CD8-positive, alpha-beta memory T cell (primary cell): ENCODE data around the gene OPCML. TPM values are rescaled to one million over a fixed set of nuclear protein-coding genes. Genes with fewer than 3 reads are reported as not detected.

Source experiments
- CTCF ChIA-PET: fragments of 350-600 bp; sonication (Branson Sonifier 250); formaldehyde crosslinking; loops from one replicate; lab custom pipeline; 2021; ENCODE audit warnings: antibody characterized with exemption; lab: Charles Lee
- POLR2A ChIA-PET: fragments of 350-600 bp; sonication (Branson Sonifier 250); formaldehyde crosslinking; loops from one replicate; lab custom pipeline; 2021; ENCODE audit warnings: antibody characterized with exemption; lab: Charles Lee
- DNase-seq, 5 donors: peaks; one replicate each; pipeline versions ENCODE4 v3.0.0 to v3.0.0-alpha.2; 2020 to 2022; ENCODE audit warnings: mixed read lengths in 1 of 5
- H3K27ac ChIP-seq: one replicate; pipeline ENCODE4 v1.7.0; 2013; ENCODE audit warnings: low read depth, mild to moderate bottlenecking, low read length, moderate library complexity
- H3K27me3 ChIP-seq: 2 replicates; pipeline ENCODE4 v1.7.0; 2013; ENCODE audit warnings: low read length, mild to moderate bottlenecking; ENCODE audit not compliant: insufficient read depth, poor library complexity, severe bottlenecking
- H3K36me3 ChIP-seq: 2 replicates; pipeline ENCODE4 v1.7.0; 2013; ENCODE audit warnings: mild to moderate bottlenecking, low read length, moderate library complexity; ENCODE audit not compliant: insufficient read depth
- H3K4me1 ChIP-seq: 2 replicates; pipeline ENCODE4 v1.7.0; 2013; ENCODE audit warnings: mild to moderate bottlenecking, low read length, moderate library complexity; ENCODE audit not compliant: insufficient read depth
- H3K4me3 ChIP-seq: 2 replicates; pipeline ENCODE4 v1.7.0; 2013; ENCODE audit warnings: mild to moderate bottlenecking, low read length
- H3K9me3 ChIP-seq: 2 replicates; pipeline ENCODE4 v1.7.0; 2013; ENCODE audit warnings: mild to moderate bottlenecking, low read length
- H3K27ac Mint-ChIP-seq, 8 donors: one replicate each; pipeline ENCODE4 v1.8.0; 2020 to 2021; ENCODE audit warnings: mixed read lengths in 8 of 8, mild to moderate bottlenecking in 6 of 8, inconsistent platforms in 3 of 8, moderate library complexity in 3 of 8
- H3K27me3 Mint-ChIP-seq, 2 donors: one replicate each; pipeline ENCODE4 v1.8.0; 2020 to 2021; ENCODE audit warnings: mixed read lengths in 2 of 2, mild to moderate bottlenecking in 1 of 2, moderate library complexity in 1 of 2
- H3K36me3 Mint-ChIP-seq, 3 donors: one replicate each; pipeline ENCODE4 v1.8.0; 2020 to 2021; ENCODE audit warnings: mixed read lengths in 3 of 3, inconsistent platforms in 1 of 3, mild to moderate bottlenecking in 1 of 3
- H3K4me1 Mint-ChIP-seq, 3 donors: one replicate each; pipeline ENCODE4 v1.8.0; 2020 to 2021; ENCODE audit warnings: mixed read lengths in 3 of 3, inconsistent platforms in 1 of 3, mild to moderate bottlenecking in 1 of 3
- H3K4me3 Mint-ChIP-seq, 7 donors: one replicate each; pipeline ENCODE4 v1.8.0; 2020 to 2021; ENCODE audit warnings: mixed read lengths in 7 of 7, mild to moderate bottlenecking in 6 of 7, moderate library complexity in 4 of 7, inconsistent platforms in 2 of 7
- H3K9me3 Mint-ChIP-seq, 5 donors: one replicate each; pipeline ENCODE4 v1.8.0; 2020 to 2022; ENCODE audit warnings: mixed read lengths in 5 of 5, mild to moderate bottlenecking in 3 of 5, moderate library complexity in 2 of 5, inconsistent platforms in 1 of 5
- polyA plus RNA-seq: library from polyadenylated mRNA; unstranded; fragments of 300-500 nt; fragmentation: Illumina TruSeq; gene quantifications from one replicate; pipeline ENCODE4 v1.2.3, GENCODE V29; 2021
- total RNA-seq, 2 experiments: library from RNA; stranded (reverse); gene quantifications; one replicate each; pipeline ENCODE4 v1.2.3, GENCODE V29; 2021

OPCML gene
- total and polyA plus RNA-seq, 3 experiments from 2014 or later = not detected

- Histone ChIP-seq H3K4me1 (no peaks in the 10 kb centered on the region), H3K36me3 (no peaks in the 10 kb centered on the region), H3K27ac (no peak overlapping the region), H3K9me3 (no peaks in the 10 kb centered on the region), H3K4me3 (no peak overlapping the region), H3K27me3 (no peaks in the 10 kb centered on the region)
- POLR2A ChIA-PET = no interaction called here
- Mint-ChIP-seq H3K27ac (no peak overlapping the region), H3K36me3 (no peaks in the 10 kb centered on the region), H3K9me3 (peaks cover 0 to 2% (median 0%) of the 10 kb centered on the region in 5 donors), H3K4me3 (no peak overlapping the region), H3K27me3 (no peaks in the 10 kb centered on the region), H3K4me1 (no peaks in the 10 kb centered on the region)
- DNase-seq = no peak
- CTCF ChIA-PET = no interaction called here
Observed at GRCh38 chr11:133019545-133020371, 512.5 kb downstream of the OPCML start.

DNA sequence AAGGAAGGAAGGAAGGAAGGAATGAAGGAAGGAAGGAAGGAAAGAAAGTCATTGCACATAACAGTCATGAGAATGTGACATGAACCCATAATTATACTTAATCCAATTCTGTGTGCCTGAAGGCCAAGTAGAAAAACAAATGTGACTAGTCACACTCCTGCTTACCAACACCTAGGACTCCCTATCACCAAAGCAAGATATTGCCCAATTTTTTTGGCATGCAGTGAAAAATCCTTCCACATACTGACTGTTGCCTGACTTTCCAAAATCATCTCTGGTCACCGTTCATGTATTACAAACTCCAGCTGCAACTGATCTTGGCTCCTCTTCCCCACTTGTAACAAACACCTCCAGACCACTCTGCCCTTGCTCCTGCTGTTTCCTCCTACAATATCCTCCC, 516.8 kb downstream of the OPCML start:
- CTCF ChIA-PET = no interaction called here
- POLR2A ChIA-PET = no interaction called here

DNA sequence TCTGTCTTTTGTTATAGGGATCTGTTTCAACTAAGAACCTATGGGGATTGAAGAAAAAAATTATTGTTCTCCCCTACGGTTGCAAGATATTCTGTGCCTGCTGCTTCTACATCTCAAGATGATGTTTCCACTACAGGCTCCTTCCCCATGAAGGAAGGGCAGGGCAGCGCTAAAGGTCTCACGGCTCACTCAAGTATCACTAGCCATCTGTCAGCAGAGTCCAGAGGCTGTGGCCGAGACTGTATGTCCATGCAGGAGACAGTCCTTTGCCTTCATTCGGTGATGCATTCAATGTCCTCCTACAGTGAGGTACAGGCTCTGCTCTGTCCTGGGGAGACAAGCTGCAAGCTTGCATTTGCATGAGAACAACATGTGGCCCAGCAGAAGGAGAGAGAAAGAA, 518.0 kb downstream of the OPCML start:
- Histone ChIP-seq H3K36me3 (no peaks in the 10 kb centered on the region), H3K4me1 (no peaks in the 10 kb centered on the region), H3K27ac (no peak overlapping the region), H3K27me3 (no peaks in the 10 kb centered on the region), H3K9me3 (no peaks in the 10 kb centered on the region), H3K4me3 (no peak overlapping the region)
- Mint-ChIP-seq H3K27ac (no peak overlapping the region), H3K4me3 (no peak overlapping the region), H3K4me1 (no peaks in the 10 kb centered on the region), H3K9me3 (peaks cover 0 to 2% (median 2%) of the 10 kb centered on the region in 5 donors), H3K27me3 (no peaks in the 10 kb centered on the region), H3K36me3 (no peaks in the 10 kb centered on the region)
- ChIA-PET CTCF (no interaction called here), POLR2A (no interaction called here)
- no peak for DNase-seq

More for the DNA sequence above, 516.8 kb downstream of the OPCML start:
- no peaks in the 10 kb centered on the region for H3K36me3 Mint-ChIP-seq
- Histone ChIP-seq H3K4me3 (no peak overlapping the region), H3K27ac (no peak overlapping the region), H3K27me3 (no peaks in the 10 kb centered on the region), H3K9me3 (no peaks in the 10 kb centered on the region), H3K4me1 (no peaks in the 10 kb centered on the region), H3K36me3 (no peaks in the 10 kb centered on the region)
- H3K9me3 Mint-ChIP-seq = peaks cover 0 to 3% (median 2%) of the 10 kb centered on the region in 5 donors
- no peak for DNase-seq
- H3K27ac Mint-ChIP-seq = no peak overlapping the region
- no peaks in the 10 kb centered on the region for H3K27me3 Mint-ChIP-seq
- H3K4me1 Mint-ChIP-seq = no peaks in the 10 kb centered on the region
- H3K4me3 Mint-ChIP-seq = no peak overlapping the region

- no peak overlapping the region for H3K27ac ChIP-seq
- POLR2A ChIA-PET = no interaction called here
- H3K36me3 ChIP-seq = no peaks in the 10 kb centered on the region
- no peaks in the 10 kb centered on the region for H3K4me1 ChIP-seq
- Mint-ChIP-seq H3K4me3 (no peak overlapping the region), H3K4me1 (no peaks in the 10 kb centered on the region), H3K27ac (no peak overlapping the region), H3K36me3 (no peaks in the 10 kb centered on the region), H3K9me3 (peaks cover 0 to 2% (median 2%) of the 10 kb centered on the region in 5 donors), H3K27me3 (no peaks in the 10 kb centered on the region)
- H3K27me3 ChIP-seq = no peaks in the 10 kb centered on the region
- no peaks in the 10 kb centered on the region for H3K9me3 ChIP-seq
- CTCF ChIA-PET = no interaction called here
- no peak for DNase-seq
- H3K4me3 ChIP-seq = no peak overlapping the region
Observed at GRCh38 chr11:133012803-133013202, 519.5 kb downstream of the OPCML start.

DNA sequence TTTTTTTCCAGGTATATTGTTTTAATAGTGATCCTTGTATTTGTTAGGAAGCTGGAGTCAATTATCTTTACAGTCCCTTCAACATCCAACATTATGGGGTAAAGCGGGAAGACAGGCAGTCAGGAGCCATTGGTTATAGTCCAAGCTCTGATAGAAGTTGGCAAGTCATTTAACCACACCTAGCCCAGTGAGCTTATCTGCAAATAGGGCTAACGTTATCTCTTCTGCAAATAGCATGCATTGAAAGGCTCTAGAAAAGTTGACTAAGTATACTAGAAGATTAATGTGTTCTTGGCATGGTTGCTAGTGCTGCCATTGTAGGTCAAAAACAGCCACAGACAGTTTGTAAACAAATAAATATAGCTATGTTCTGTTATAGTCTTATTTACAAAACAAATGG, 520.7 kb downstream of the OPCML start:
- H3K36me3 Mint-ChIP-seq = no peaks in the 10 kb centered on the region
- no peak overlapping the region for H3K4me3 Mint-ChIP-seq
- Histone ChIP-seq H3K36me3 (no peaks in the 10 kb centered on the region), H3K4me1 (no peaks in the 10 kb centered on the region), H3K9me3 (no peaks in the 10 kb centered on the region), H3K27me3 (no peaks in the 10 kb centered on the region), H3K27ac (no peak overlapping the region), H3K4me3 (no peak overlapping the region)
- no peaks in the 10 kb centered on the region for H3K4me1 Mint-ChIP-seq
- H3K9me3 Mint-ChIP-seq = peaks cover 0 to 2% (median 2%) of the 10 kb centered on the region in 5 donors
- ChIA-PET CTCF (no interaction called here), POLR2A (no interaction called here)
- DNase-seq = no peak
- H3K27ac Mint-ChIP-seq = no peak overlapping the region
- H3K27me3 Mint-ChIP-seq = no peaks in the 10 kb centered on the region

DNA sequence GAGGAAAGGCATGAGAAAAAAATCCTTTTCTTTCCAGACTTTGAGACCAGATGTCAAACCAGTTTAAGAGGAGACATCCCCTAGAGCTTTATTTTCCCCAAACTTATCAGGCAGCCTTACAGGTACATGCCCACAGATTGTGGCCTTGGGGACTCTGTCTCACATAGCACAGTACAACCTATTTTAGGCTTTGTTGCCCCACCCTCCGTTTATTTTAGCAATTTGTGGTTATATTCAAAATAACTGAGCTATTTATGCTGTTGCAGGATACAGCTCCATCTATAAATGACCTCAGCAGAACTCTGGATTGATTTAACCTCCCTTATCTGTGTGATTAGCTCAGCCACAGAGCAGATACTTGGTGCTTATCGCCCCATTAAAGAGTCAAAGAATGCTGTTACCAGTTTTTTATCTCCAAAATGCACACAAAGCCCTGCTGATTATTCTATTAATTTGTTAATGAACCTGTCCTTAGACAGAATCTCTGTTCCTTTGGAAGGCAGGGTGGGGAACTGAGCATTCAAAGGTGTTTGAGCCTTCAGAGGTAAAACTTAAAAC, 525.2 kb downstream of the OPCML start:
- H3K27ac Mint-ChIP-seq = no peak overlapping the region
- CTCF ChIA-PET = no interaction called here
- POLR2A ChIA-PET = no interaction called here

GRCh38 chr11:133004369-133004768, 527.9 kb downstream of the OPCML start:
- no peak overlapping the region for H3K4me3 ChIP-seq
- no peak for DNase-seq
- ChIA-PET CTCF (no interaction called here), POLR2A (no interaction called here)
- no peaks in the 10 kb centered on the region for H3K4me1 ChIP-seq
- no peaks in the 10 kb centered on the region for H3K9me3 ChIP-seq
- H3K27ac ChIP-seq = no peak overlapping the region
- H3K27me3 ChIP-seq = no peaks in the 10 kb centered on the region
- peaks cover 0 to 13% (median 3%) of the 10 kb centered on the region in 5 donors for H3K9me3 Mint-ChIP-seq
- H3K36me3 Mint-ChIP-seq = no peaks in the 10 kb centered on the region
- H3K4me3 Mint-ChIP-seq = no peak overlapping the region
- H3K36me3 ChIP-seq = no peaks in the 10 kb centered on the region
- peaks cover 0 to 6% of the 10 kb centered on the region in 2 donors for H3K27me3 Mint-ChIP-seq
- no peaks in the 10 kb centered on the region for H3K4me1 Mint-ChIP-seq
- no peak overlapping the region for H3K27ac Mint-ChIP-seq

More for the DNA sequence above, 525.2 kb downstream of the OPCML start:
- Histone ChIP-seq H3K36me3 (no peaks in the 10 kb centered on the region), H3K9me3 (no peaks in the 10 kb centered on the region), H3K27ac (no peak overlapping the region), H3K27me3 (no peaks in the 10 kb centered on the region), H3K4me3 (no peak overlapping the region), H3K4me1 (no peaks in the 10 kb centered on the region)
- no peaks in the 10 kb centered on the region for H3K4me1 Mint-ChIP-seq
- H3K9me3 Mint-ChIP-seq = peaks cover 0 to 7% (median 3%) of the 10 kb centered on the region in 5 donors
- no peak overlapping the region for H3K4me3 Mint-ChIP-seq
- no peak for DNase-seq
- H3K36me3 Mint-ChIP-seq = no peaks in the 10 kb centered on the region
- peaks cover 0 to 2% of the 10 kb centered on the region in 2 donors for H3K27me3 Mint-ChIP-seq

GRCh38 chr11:132999516-132999915, 532.8 kb downstream of the OPCML start:
- POLR2A ChIA-PET = no interaction called here
- DNase-seq = no peak

More at GRCh38 chr11:132999516-132999915, 532.8 kb downstream of the OPCML start:
- peaks cover 6% of the 10 kb centered on the region in 2 donors for H3K27me3 Mint-ChIP-seq
- H3K36me3 Mint-ChIP-seq = no peaks in the 10 kb centered on the region
- no peaks in the 10 kb centered on the region for H3K4me1 Mint-ChIP-seq
- H3K4me3 Mint-ChIP-seq = no peak overlapping the region
- Histone ChIP-seq H3K4me3 (no peak overlapping the region), H3K27ac (no peak overlapping the region), H3K27me3 (no peaks in the 10 kb centered on the region), H3K9me3 (no peaks in the 10 kb centered on the region), H3K4me1 (no peaks in the 10 kb centered on the region), H3K36me3 (no peaks in the 10 kb centered on the region)
- H3K9me3 Mint-ChIP-seq = peaks cover 0 to 11% (median 0%) of the 10 kb centered on the region in 5 donors
- no peak overlapping the region for H3K27ac Mint-ChIP-seq
- CTCF ChIA-PET = interaction anchor here (0.6 to 0.7 kb wide), 2 partner anchors 29 to 111 kb away, joined by 3 read pairs; no protein-coding TSS in a partner anchor
